Prostate gland (tissue), 2 donors: Measurements from ENCODE around the gene SH3PXD2A. TPM values are rescaled to one million over a fixed set of nuclear protein-coding genes. Genes with fewer than 3 reads are reported as not detected.

Source experiments
- DNase-seq: peaks from one replicate; pipeline ENCODE4 v3.0.0-alpha.2; 2019; ENCODE audit warnings: low spot score
- H3K27ac ChIP-seq, 2 donors: fragments of 200-600 bp; sonication (generic); 2 replicates each; pipeline ENCODE4 v1.5.1; 2017 to 2019
- H3K27me3 ChIP-seq: fragments of 200-600 bp; sonication (generic); replicated peaks from 2 replicates; pipeline ENCODE4 v1.5.1; 2019; ENCODE audit not compliant: insufficient read depth
- H3K36me3 ChIP-seq, 2 donors: fragments of 200-600 bp; sonication (generic); 1 replicate in 1 of 2; 2 replicates in 1 of 2; pipeline versions ENCODE4 v1.5.1 to v1.8.1; 2017 to 2019
- H3K4me1 ChIP-seq: fragments of 200-600 bp; sonication (generic); replicated peaks from 2 replicates; pipeline ENCODE4 v1.5.1; 2019
- H3K4me3 ChIP-seq, 2 donors: fragments of 200-600 bp; sonication (generic); 2 replicates each; pipeline ENCODE4 v1.5.1; 2017 to 2019
- H3K9me3 ChIP-seq: fragments of 200-600 bp; sonication (generic); 2 replicates; pipeline ENCODE4 v1.5.1; 2017
- CTCF ChIP-seq, 4 experiments: fragments of 200-600 bp in 2 of 4; fragments of 450-650 bp in 2 of 4; sonication (generic) in 2 of 4; IDR thresholded peaks; 1 replicate in 3 of 4; 2 replicates in 1 of 4; pipeline ENCODE4 v1.5.1; 2016 to 2019; ENCODE audit warnings: antibody characterized with exemption in 4 of 4, mild to moderate bottlenecking in 2 of 4, moderate library complexity in 2 of 4
- POLR2A ChIP-seq: fragments of 450-650 bp; IDR thresholded peaks from one replicate; pipeline ENCODE4 v1.6.1; 2016; ENCODE audit warnings: antibody characterized with exemption, mild to moderate bottlenecking
- POLR2AphosphoS5 ChIP-seq: sonication (generic); formaldehyde crosslinking; IDR thresholded peaks from one replicate; pipeline ENCODE4 v1.6.1; 2017; ENCODE audit warnings: antibody characterized with exemption
- WGBS: methylation state at CpG from one replicate; pipeline ENCODE4 v1.1.5; 2018; 5-methylcytosine and 5-hydroxymethylcytosine counted together
- intact Hi-C: fragments of 100-400 bp; cut with DNase I; formaldehyde crosslinking; loops from one replicate; pipeline ENCODE4 v1.14.2; 2022
- total RNA-seq, 2 donors: library from RNA; depleted of rRNA; stranded (reverse); fragments of >200 nt; gene quantifications; one replicate each; pipeline ENCODE4 v1.1.0, GENCODE V29; 2016

The SH3PXD2A gene
- total RNA-seq, 2 donors from 2014 or later, result 14.2 to 26.4 TPM

- H3K27ac ChIP-seq, result no peak overlapping the region
- H3K27me3 ChIP-seq, result no peaks in the 10 kb centered on the region
- WGBS, result 90% methylated on average over 20 of the region's 23 CpGs
- intact Hi-C loops, result no loop called here
- DNase-seq, result no peak
- H3K4me3 ChIP-seq, result no peak overlapping the region
- H3K36me3 ChIP-seq, result no peaks in the 10 kb centered on the region
- H3K4me1 ChIP-seq, result no peaks in the 10 kb centered on the region
- H3K9me3 ChIP-seq, result no peaks in the 10 kb centered on the region
- no peak for TF ChIP-seq POLR2A
- no peak for TF ChIP-seq CTCF (IDR thresholded peaks at IDR 0.05)
- TF ChIP-seq POLR2AphosphoS5, result no peak
Measured at GRCh38 chr10:103603382-103603781, 252.0 kb downstream of the SH3PXD2A start.

GRCh38 chr10:103602852-103603155 lies 252.6 kb downstream of the SH3PXD2A start:
- H3K36me3 ChIP-seq, result no peaks in the 10 kb centered on the region
- H3K4me3 ChIP-seq, result no peak overlapping the region
- intact Hi-C loops, result no loop called here
- no peaks in the 10 kb centered on the region for H3K4me1 ChIP-seq
- no peaks in the 10 kb centered on the region for H3K9me3 ChIP-seq
- DNase-seq, result no peak
- TF ChIP-seq POLR2A, result no peak
- no peak for TF ChIP-seq CTCF (IDR thresholded peaks at IDR 0.05)
- TF ChIP-seq POLR2AphosphoS5, result no peak
- WGBS, result 93% methylated on average over 16 of the region's 16 CpGs
- no peak overlapping the region for H3K27ac ChIP-seq
- H3K27me3 ChIP-seq, result no peaks in the 10 kb centered on the region

- H3K27me3 ChIP-seq, result no peaks in the 10 kb centered on the region
- H3K4me3 ChIP-seq, result no peak overlapping the region
- H3K36me3 ChIP-seq, result no peaks in the 10 kb centered on the region
- no peak for DNase-seq
- H3K9me3 ChIP-seq, result no peaks in the 10 kb centered on the region
- TF ChIP-seq POLR2A (no peak), POLR2AphosphoS5 (no peak), CTCF (IDR thresholded peaks at IDR 0.05) (no peak)
- intact Hi-C loops, result no loop called here
- WGBS, result 89% methylated on average over 47 of the region's 47 CpGs
- no peak overlapping the region for H3K27ac ChIP-seq
- no peaks in the 10 kb centered on the region for H3K4me1 ChIP-seq
Measured at GRCh38 chr10:103602028-103602851, 253.1 kb downstream of the SH3PXD2A start.

GRCh38 chr10:103600956-103601569 lies 254.3 kb downstream of the SH3PXD2A start:
- DNase-seq, result no peak
- Histone ChIP-seq H3K27me3 (no peaks in the 10 kb centered on the region), H3K4me3 (no peak overlapping the region), H3K9me3 (no peaks in the 10 kb centered on the region), H3K36me3 (no peaks in the 10 kb centered on the region), H3K4me1 (no peaks in the 10 kb centered on the region), H3K27ac (no peak overlapping the region)
- TF ChIP-seq POLR2A (no peak), POLR2AphosphoS5 (no peak), CTCF (IDR thresholded peaks at IDR 0.05) (no peak)
- intact Hi-C loops, result no loop called here
- WGBS, result 77% methylated on average over 7 of the region's 7 CpGs

GRCh38 chr10:103600325-103600724 lies 255.1 kb downstream of the SH3PXD2A start:
- no peak overlapping the region for H3K27ac ChIP-seq
- WGBS, result 82% methylated on average over 6 of the region's 6 CpGs
- H3K36me3 ChIP-seq, result no peaks in the 10 kb centered on the region

More at GRCh38 chr10:103600325-103600724, 255.1 kb downstream of the SH3PXD2A start:
- no peak overlapping the region for H3K4me3 ChIP-seq
- no peaks in the 10 kb centered on the region for H3K27me3 ChIP-seq
- intact Hi-C loops, result no loop called here
- TF ChIP-seq POLR2AphosphoS5 (no peak), POLR2A (no peak), CTCF (IDR thresholded peaks at IDR 0.05) (no peak)
- no peaks in the 10 kb centered on the region for H3K4me1 ChIP-seq
- DNase-seq, result no peak
- no peaks in the 10 kb centered on the region for H3K9me3 ChIP-seq
